RWPE1 (cell line): Measurements from ENCODE around the gene NARS2.

ENCODE experiments used
- CTCF ChIA-PET: fragments of 350-600 bp; sonication (Branson Sonifier 250); formaldehyde crosslinking; extraction: SDS; loops from one replicate; lab custom pipeline; 2021; lab: Yijun Ruan, JAX
- POLR2A ChIA-PET: fragments of 400-600 bp; formaldehyde crosslinking; extraction: SDS; loops from one replicate; lab custom pipeline; 2020; ENCODE audit warnings: antibody characterized with exemption; ENCODE audit not compliant: low non-redundant PET; lab: Yijun Ruan, JAX
- DNase-seq: peaks from one replicate; pipeline ENCODE4 v3.0.0; 2012; ENCODE audit warnings: low spot score
- H3K27ac ChIP-seq: fragments of 450-650 bp; 2 replicates; pipeline ENCODE4 v1.5.1; 2017
- TF ChIP-seq, protein P1 (sequence below): fragments of 450-650 bp; conservative IDR thresholded peaks from 2 replicates; pipeline ENCODE4 v1.5.1; 2017; ENCODE audit warnings: low read depth, mild to moderate bottlenecking

NARS2 gene

GRCh38 chr11:78577495-78577894 lies 2.8 kb upstream of the NARS2 start:
- TF ChIP-seq, protein P1, sequence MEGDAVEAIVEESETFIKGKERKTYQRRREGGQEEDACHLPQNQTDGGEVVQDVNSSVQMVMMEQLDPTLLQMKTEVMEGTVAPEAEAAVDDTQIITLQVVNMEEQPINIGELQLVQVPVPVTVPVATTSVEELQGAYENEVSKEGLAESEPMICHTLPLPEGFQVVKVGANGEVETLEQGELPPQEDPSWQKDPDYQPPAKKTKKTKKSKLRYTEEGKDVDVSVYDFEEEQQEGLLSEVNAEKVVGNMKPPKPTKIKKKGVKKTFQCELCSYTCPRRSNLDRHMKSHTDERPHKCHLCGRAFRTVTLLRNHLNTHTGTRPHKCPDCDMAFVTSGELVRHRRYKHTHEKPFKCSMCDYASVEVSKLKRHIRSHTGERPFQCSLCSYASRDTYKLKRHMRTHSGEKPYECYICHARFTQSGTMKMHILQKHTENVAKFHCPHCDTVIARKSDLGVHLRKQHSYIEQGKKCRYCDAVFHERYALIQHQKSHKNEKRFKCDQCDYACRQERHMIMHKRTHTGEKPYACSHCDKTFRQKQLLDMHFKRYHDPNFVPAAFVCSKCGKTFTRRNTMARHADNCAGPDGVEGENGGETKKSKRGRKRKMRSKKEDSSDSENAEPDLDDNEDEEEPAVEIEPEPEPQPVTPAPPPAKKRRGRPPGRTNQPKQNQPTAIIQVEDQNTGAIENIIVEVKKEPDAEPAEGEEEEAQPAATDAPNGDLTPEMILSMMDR = no peak
- ChIA-PET CTCF (no interaction called here), POLR2A (no interaction called here)
- no peak for DNase-seq
- H3K27ac ChIP-seq = no peak overlapping the region

DNA sequence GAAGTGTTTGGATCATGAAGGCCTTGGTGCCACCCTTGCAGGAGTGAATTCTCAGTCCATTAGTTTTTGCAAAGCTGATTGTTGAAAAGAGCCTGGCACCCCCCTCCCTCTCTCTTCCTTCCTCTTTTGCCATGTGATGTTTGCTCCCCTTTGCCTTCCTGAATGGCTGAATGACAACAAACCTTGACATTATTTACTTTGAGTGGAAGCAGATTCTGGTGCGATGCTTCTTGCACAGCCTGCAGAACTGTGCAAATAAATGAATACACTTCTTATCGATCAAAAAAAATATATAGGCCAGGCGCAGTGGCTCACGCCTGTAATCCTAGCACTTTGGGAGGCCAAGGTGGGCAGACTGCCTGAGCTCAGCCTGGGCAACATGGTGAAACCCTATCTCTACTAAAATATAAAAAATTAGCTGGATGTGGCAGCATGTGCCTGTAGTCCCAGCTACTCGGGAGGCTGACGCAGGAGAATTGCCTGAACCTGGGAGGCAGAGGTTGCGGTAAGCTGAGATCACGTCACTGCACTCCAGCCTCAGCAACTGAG lies 2.0 kb upstream of the NARS2 start:
- no peak overlapping the region for H3K27ac ChIP-seq
- DNase-seq = no peak
- TF ChIP-seq, protein P1 = no peak
- ChIA-PET CTCF (no interaction called here), POLR2A (no interaction called here)

- ChIA-PET CTCF (interaction anchor here (0.5 kb wide), 1 partner anchor 941 kb away, joined by 3 read pairs; no protein-coding TSS in a partner anchor), POLR2A (no interaction called here)
- TF ChIP-seq, protein P1 = no peak
- no peak for DNase-seq
- H3K27ac ChIP-seq = peak overlapping the region; percentile 71
Measured at GRCh38 chr11:78575478-78575877, 814 bp upstream of the NARS2 start.

GRCh38 chr11:78573681-78574080 lies 983 bp downstream of the NARS2 start:
- POLR2A ChIA-PET = no interaction called here
- CTCF ChIA-PET = interaction anchor here (0.6 to 1.8 kb wide), 2 partner anchors 9 to 84 kb away, joined by 4 to 8 read pairs; no protein-coding TSS in a partner anchor
- no peak overlapping the region for H3K27ac ChIP-seq
- TF ChIP-seq, protein P1 = no peak
- DNase-seq = no peak

- CTCF ChIA-PET = interaction anchor here (1.8 kb wide), 1 partner anchor 9 kb away, joined by 8 read pairs; no protein-coding TSS in a partner anchor
- no peak for DNase-seq
- TF ChIP-seq, protein P1 = no peak
- no peak overlapping the region for H3K27ac ChIP-seq
- POLR2A ChIA-PET = no interaction called here
Measured at GRCh38 chr11:78573271-78573670, 1.4 kb downstream of the NARS2 start.

- no peak overlapping the region for H3K27ac ChIP-seq
- ChIA-PET POLR2A (no interaction called here), CTCF (no interaction called here)
- TF ChIP-seq, protein P1 = no peak
- DNase-seq = no peak
Measured at GRCh38 chr11:78572394-78572793, 2.3 kb downstream of the NARS2 start.
